Upper lobe of left lung (tissue), 6 donors: Measurements from ENCODE around the gene KLHL30. TPM values are rescaled to one million over a fixed set of nuclear protein-coding genes. Genes with fewer than 3 reads are reported as not detected.
A peak's percentile ranks its signal among the peaks of the same experiment; 100 is the strongest.

Experiments
- ATAC-seq, 2 donors: fragments of 200-7000 bp; cut with Tn5 transposase; one replicate each; pipeline ENCODE4 v1.9.1; 2022; ENCODE audit warnings: mild to moderate bottlenecking in 2 of 2, moderate library complexity in 2 of 2; ENCODE audit not compliant: low FRiP score in 2 of 2
- DNase-seq, 2 donors: peaks; one replicate each; pipeline ENCODE4 v3.0.0-alpha.2; 2019 to 2020
- H3K27ac ChIP-seq, 4 donors: fragments of 200-600 bp; sonication (generic); one replicate each; pipeline ENCODE4 v1.5.1; 2016 to 2019
- H3K27me3 ChIP-seq, 4 donors: fragments of 200-600 bp; sonication (generic); one replicate each; pipeline ENCODE4 v1.5.1; 2017 to 2019
- H3K36me3 ChIP-seq, 4 donors: fragments of 200-600 bp; sonication (generic); one replicate each; pipeline ENCODE4 v1.5.1; 2016 to 2019
- H3K4me1 ChIP-seq, 4 donors: fragments of 200-600 bp; sonication (generic); one replicate each; pipeline ENCODE4 v1.5.1; 2018 to 2019
- H3K4me3 ChIP-seq, 4 donors: fragments of 200-600 bp; sonication (generic); one replicate each; pipeline ENCODE4 v1.5.1; 2017 to 2019; ENCODE audit warnings: mild to moderate bottlenecking in 2 of 4, moderate library complexity in 1 of 4
- H3K9me3 ChIP-seq, 4 donors: fragments of 200-600 bp; sonication (generic); one replicate each; pipeline ENCODE4 v1.5.1; 2018 to 2019
- CTCF ChIP-seq, 6 experiments: fragments of 450-650 bp in 4 of 6; fragments of 200-600 bp in 2 of 6; sonication (generic) in 2 of 6; IDR thresholded peaks; one replicate each; pipeline ENCODE4 v1.5.1; 2016 to 2019; ENCODE audit warnings: antibody characterized with exemption in 6 of 6
- EP300 ChIP-seq, 4 donors: sonication (generic); formaldehyde crosslinking; IDR thresholded peaks; one replicate each; pipeline ENCODE4 v1.5.1; 2017; ENCODE audit warnings: antibody characterized with exemption in 4 of 4, control low read depth in 2 of 4
- POLR2A ChIP-seq, 4 donors: fragments of 450-650 bp; IDR thresholded peaks; one replicate each; pipeline ENCODE4 v1.5.1; 2016 to 2017; ENCODE audit warnings: antibody characterized with exemption in 4 of 4, mild to moderate bottlenecking in 2 of 4
- POLR2AphosphoS5 ChIP-seq, 2 donors: sonication (generic); formaldehyde crosslinking; IDR thresholded peaks; one replicate each; pipeline ENCODE4 v1.5.1; 2017; ENCODE audit warnings: antibody characterized with exemption in 2 of 2
- WGBS, 2 donors: methylation state at CpG; one replicate each; pipeline ENCODE4 v1.1.5; 2017 to 2018; 5-methylcytosine and 5-hydroxymethylcytosine counted together
- total RNA-seq, 6 donors: library from RNA; depleted of rRNA in 4 of 6; stranded (reverse); fragments of >200 nt in 4 of 6; gene quantifications; one replicate each; pipeline versions ENCODE4 v1.1.0 to v1.2.1, GENCODE V29; 2016 to 2021
- donor health status: DM: no; HTN: no; CAD: no; lungs with moderate emphysema.
- donor health status: DM: no; HTN: yes; CAD: no; lungs with severe emphysema.

Gene KLHL30
- total RNA-seq, 6 donors from 2014 or later = 0.30 to 1.3 (median 0.97) TPM; not detected in 2

DNA sequence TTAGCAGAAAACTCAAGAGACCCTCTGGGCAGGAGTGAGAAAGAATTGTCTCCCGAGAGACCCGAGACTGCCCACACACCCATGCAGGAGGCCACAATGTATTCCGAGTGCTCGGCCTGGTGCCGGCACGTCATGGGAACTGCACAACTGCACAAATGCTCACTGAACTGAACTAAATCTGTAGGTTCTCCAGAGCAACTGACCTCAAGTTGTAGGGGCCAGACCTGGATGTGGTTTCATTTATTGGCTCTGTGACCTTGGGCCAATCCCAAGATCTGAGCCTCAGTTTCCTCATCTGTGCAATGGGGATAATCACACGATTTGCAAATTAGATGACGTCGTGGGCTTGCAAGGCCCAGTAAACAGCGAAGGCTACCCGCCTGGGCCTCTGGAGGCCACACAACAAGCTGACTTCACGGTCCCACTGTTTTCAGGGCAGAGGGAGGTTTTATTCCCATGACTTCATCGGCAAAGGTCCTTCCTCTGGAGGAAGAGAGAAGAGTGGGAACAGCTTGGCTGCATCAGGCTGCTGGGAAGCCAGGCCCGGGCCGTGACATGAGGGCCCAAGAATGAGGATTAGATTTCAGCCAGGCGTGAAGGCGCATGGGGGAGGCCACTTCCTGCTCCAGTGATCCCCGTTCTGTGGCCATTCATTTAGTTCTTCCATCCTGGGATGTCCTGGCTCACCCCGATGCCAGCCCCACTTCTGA is 16.7 kb downstream of the KLHL30 start:
- no peaks in the 10 kb centered on the region for H3K36me3 ChIP-seq
- no peaks in the 10 kb centered on the region for H3K9me3 ChIP-seq
- H3K4me1 ChIP-seq = peaks cover 12 to 16% (median 14%) of the 10 kb centered on the region in 4 donors
- WGBS, 2 donors = 85 to 87% methylated on average over 19 of the region's 19 CpGs
- ATAC-seq (peak in 1 of 2 donors; percentile 46), DNase-seq (no peak)
- TF ChIP-seq POLR2AphosphoS5 (IDR thresholded peaks at IDR 0.05) (peak in 1 of 2 donors; percentile 19), POLR2A (IDR thresholded peaks at IDR 0.05) (no peak)
- no peak overlapping the region for H3K27ac ChIP-seq
- peaks cover 0 to 20% (median 9%) of the 10 kb centered on the region in 4 donors for H3K27me3 ChIP-seq
- H3K4me3 ChIP-seq = no peak overlapping the region

DNA sequence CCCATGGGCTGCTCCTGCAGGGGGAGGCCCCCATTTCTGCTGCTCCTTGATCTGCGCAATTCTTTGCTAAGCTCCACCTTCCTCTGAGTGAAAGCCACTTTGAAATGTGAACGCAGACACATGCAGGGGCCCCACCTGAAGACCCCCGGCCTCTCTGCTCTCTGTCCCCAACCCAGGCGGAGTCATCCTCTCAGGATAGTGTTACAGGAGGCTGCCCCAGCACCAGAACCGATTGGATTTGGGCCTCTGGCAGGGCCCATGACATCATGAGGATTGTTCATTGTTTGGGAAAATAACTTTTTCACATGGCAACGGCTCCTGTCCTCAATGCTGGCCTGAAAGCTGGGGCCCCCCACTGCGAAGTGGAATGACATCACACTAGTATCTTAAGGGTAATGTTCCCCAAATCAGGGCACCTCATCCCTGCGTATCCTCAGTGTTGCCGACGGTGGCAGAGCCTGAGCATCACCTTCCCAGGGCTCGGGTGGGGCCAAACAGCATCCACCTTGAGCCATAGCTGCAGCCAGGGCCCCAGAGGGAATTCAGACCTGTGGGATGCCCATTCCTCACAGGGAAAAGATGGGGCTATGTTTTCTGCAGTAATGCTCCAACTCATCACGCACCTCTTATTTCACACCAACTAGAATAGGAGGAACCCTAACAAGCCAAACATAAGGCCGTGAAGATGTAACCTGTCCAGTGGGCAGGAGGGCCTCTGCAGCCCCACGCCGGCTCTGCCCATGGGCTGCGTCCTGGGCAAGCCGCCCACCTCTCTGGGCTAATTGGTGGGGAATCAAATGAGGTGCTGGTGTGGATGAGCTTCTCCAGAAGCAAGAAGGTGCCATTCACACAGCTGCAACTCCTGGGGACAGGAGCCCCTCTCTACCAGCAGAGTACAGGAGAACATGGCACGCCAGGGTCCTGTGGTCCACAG is 17.6 kb downstream of the KLHL30 start:
- Histone ChIP-seq H3K36me3 (no peaks in the 10 kb centered on the region), H3K9me3 (no peaks in the 10 kb centered on the region), H3K27ac (no peak overlapping the region), H3K4me3 (no peak overlapping the region), H3K27me3 (peaks cover 0 to 24% (median 9%) of the 10 kb centered on the region in 4 donors), H3K4me1 (peaks cover 12 to 24% (median 14%) of the 10 kb centered on the region in 4 donors)
- DNase-seq (peak in 1 of 2 donors; percentile 59), ATAC-seq (peak in 1 of 2 donors; percentile 3)
- TF ChIP-seq EP300 (IDR thresholded peaks at IDR 0.05) = no peak
- 80 to 88% methylated on average over 15 to 18 of the region's 18 CpGs for WGBS, 2 donors

DNA sequence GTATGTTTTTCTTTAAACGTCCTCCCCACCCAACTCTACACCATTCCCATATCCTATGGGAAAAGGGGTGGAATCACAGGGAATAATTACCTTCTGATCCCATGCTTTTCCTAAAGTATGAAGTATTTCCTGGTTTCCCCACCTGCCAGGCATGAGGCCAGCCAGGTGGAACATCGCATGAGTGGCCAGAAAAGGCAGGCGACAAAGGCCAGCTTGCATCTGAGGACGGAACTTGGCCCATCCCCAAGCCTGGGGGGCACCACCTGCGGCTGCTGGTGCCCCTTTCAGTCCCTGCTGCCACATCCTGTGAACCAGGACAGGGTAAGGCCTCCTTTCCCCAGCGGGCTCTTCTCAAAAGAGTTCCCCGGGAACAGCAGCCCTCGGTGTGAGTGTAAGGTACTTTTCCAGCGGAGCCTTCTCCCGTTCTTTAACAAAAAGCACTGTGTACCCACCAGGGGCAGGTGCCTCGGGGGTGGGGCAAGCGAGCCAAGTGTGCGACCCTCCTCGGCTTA is 19.1 kb downstream of the KLHL30 start:
- no peak overlapping the region for H3K4me3 ChIP-seq
- DNase-seq = peak in 1 of 2 donors; percentile 60
- no peak for TF ChIP-seq POLR2AphosphoS5 (IDR thresholded peaks at IDR 0.05)
- TF ChIP-seq POLR2A (IDR thresholded peaks at IDR 0.05) = no peak
- no peak for TF ChIP-seq EP300 (IDR thresholded peaks at IDR 0.05)
- TF ChIP-seq CTCF (IDR thresholded peaks at IDR 0.05) = no peak
- H3K27ac ChIP-seq = no peak overlapping the region
- ATAC-seq = no peak
- H3K9me3 ChIP-seq = no peaks in the 10 kb centered on the region
- H3K36me3 ChIP-seq = no peaks in the 10 kb centered on the region
- peaks cover 0 to 24% (median 9%) of the 10 kb centered on the region in 4 donors for H3K27me3 ChIP-seq
- 68 to 70% methylated on average over 10 to 14 of the region's 14 CpGs for WGBS, 2 donors
- peaks cover 12 to 26% (median 14%) of the 10 kb centered on the region in 4 donors for H3K4me1 ChIP-seq

DNA sequence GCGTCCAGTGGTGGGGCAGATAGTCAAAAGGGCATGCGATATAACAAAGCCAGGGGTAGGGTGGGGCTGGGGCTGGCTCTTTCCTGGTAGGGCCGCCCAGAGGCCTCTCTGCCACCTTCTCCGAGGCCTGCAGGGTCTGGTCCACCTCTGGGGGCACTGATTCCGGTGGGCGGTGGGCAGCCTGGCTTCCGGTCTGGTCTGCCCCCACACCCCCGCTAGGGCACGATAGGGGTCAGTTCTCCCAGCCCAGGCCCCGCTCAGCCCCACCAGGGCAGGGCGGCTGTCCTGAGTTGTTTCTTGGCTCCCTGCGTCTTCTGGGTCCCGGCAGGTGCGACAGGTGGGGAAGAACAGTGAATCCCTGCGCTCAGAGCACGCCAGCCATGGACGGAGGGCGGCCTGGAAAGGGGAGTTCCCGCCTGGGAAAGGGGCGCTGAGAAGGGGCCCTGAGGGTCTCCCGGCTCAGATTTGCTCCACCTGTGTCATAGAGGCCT is 19.6 kb downstream of the KLHL30 start:
- DNase-seq = peak in 1 of 2 donors; percentile 69
- H3K36me3 ChIP-seq = no peaks in the 10 kb centered on the region
- no peaks in the 10 kb centered on the region for H3K9me3 ChIP-seq
- H3K27me3 ChIP-seq = peaks cover 0 to 25% (median 9%) of the 10 kb centered on the region in 4 donors
- H3K4me3 ChIP-seq = peak overlapping the region in 1 of 4 donors; percentile 41
- H3K27ac ChIP-seq = no peak overlapping the region
- peaks cover 12 to 28% (median 16%) of the 10 kb centered on the region in 4 donors for H3K4me1 ChIP-seq
- TF ChIP-seq POLR2A (IDR thresholded peaks at IDR 0.05) (no peak), EP300 (IDR thresholded peaks at IDR 0.05) (no peak), CTCF (IDR thresholded peaks at IDR 0.05) (no peak), POLR2AphosphoS5 (IDR thresholded peaks at IDR 0.05) (no peak)
- no peak for ATAC-seq
- 54% methylated on average over 21 of the region's 21 CpGs; no CpG with 5 or more reads in 1 of the 2 donors for WGBS, 2 donors

- H3K4me3 ChIP-seq = peak within 1 kb of the TSS in 3 of 4 donors; percentile 33 to 41 (median 41)
- no peak within 1 kb of the TSS for H3K27ac ChIP-seq
- peak in 1 of 2 donors; percentile 66 for ATAC-seq
- no peaks in the 10 kb centered on the region for H3K36me3 ChIP-seq
- H3K4me1 ChIP-seq = peaks cover 14 to 33% (median 20%) of the 10 kb centered on the region in 4 donors
- peak in 1 of 2 donors; percentile 92 for DNase-seq
- H3K9me3 ChIP-seq = no peaks in the 10 kb centered on the region
- peaks cover 0 to 31% (median 12%) of the 10 kb centered on the region in 4 donors for H3K27me3 ChIP-seq
- whole genome bisulfite sequencing, 2 donors = 8 to 13% methylated on average over 17 to 32 of the region's 61 CpGs
- TF ChIP-seq CTCF (IDR thresholded peaks at IDR 0.05) (peak in 4 of 6 experiments; percentile 11 to 56 (median 36)), EP300 (IDR thresholded peaks at IDR 0.05) (no peak)
These were observed 20.1 kb downstream of the KLHL30 start, which contains the start of gene ERFE for GRCh38 chr2:238158509-238159070. Gene ERFE, plus strand, starts transcription at chr2:238158970. Its CDS starts 38 bp downstream, at chr2:238159008.
